ENCODE results near the gene SUCO. TPM values are rescaled to one million over a fixed set of nuclear protein-coding genes. Genes with fewer than 3 reads are reported as not detected.
"Not testable (repeated sequence)": the region's sequence is repeated elsewhere in the genome, so short reads cannot be mapped to it uniquely, and the experiment has no call there.

The SUCO gene
- total and polyA plus RNA-seq, 2 of the 8 experiments (the other 6 are each of a cell fraction or from before 2014, with no cell fraction given): 8.3 to 35.8 TPM

GRCh38 chr1:172596782-172597181, 63.8 kb downstream of the SUCO start:
- H3K56ac ChIP-seq (replicated peaks; ENCODE audit: insufficient read length, low read depth, low read length); H3K4me3 ChIP-seq (ENCODE audit: extremely low read depth in 1 of 4, insufficient read depth in 2 of 4, low read depth in 3 of 4, low read length in 4 of 4); H3K27me3 ChIP-seq (replicated peaks in 1 of 4; ENCODE audit: control insufficient read depth in 3 of 4, extremely low read depth in 1 of 4, insufficient read depth in 3 of 4, low read length in 3 of 4); H2BK20ac ChIP-seq (ENCODE audit: low read length); H3K18ac ChIP-seq (ENCODE audit: extremely low read depth, low read length); H3K79me2 ChIP-seq (ENCODE audit: control insufficient read depth in 1 of 2, insufficient read depth in 2 of 2, low read length in 2 of 2); H3K14ac ChIP-seq (ENCODE audit: insufficient read length); H3K79me1 ChIP-seq (ENCODE audit: low read depth, low read length); FAIRE-seq; H3K23me2 ChIP-seq (ENCODE audit: low read depth, low read length); H3K4me1 ChIP-seq (replicated peaks in 1 of 4; ENCODE audit: control insufficient read depth in 3 of 4, insufficient read depth in 4 of 4, low read length in 3 of 4); H3K9ac ChIP-seq (replicated peaks in 1 of 4; ENCODE audit: extremely low read depth in 1 of 4, low read depth in 3 of 4, low read length in 3 of 4); DNase-seq (ENCODE audit: low read depth in 1 of 2, low spot score in 2 of 2); H4K8ac ChIP-seq (ENCODE audit: extremely low read depth, insufficient read depth, low read length); H3K4ac ChIP-seq (replicated peaks; ENCODE audit: insufficient read length, low read depth, low read length); H2AK5ac ChIP-seq (ENCODE audit: low read depth, low read length); H2AFZ ChIP-seq (ENCODE audit: low read length); POLR2A ChIA-PET (ENCODE audit: partially characterized antibody); H4K5ac ChIP-seq (ENCODE audit: insufficient read length, low read depth, low read length); H4K20me1 ChIP-seq (replicated peaks in 1 of 2; ENCODE audit: control insufficient read depth in 1 of 2, insufficient read depth in 2 of 2, low read length in 2 of 2); H3K23ac ChIP-seq (ENCODE audit: insufficient read length); H2BK120ac ChIP-seq (replicated peaks; ENCODE audit: low read depth, low read length); H3K27ac ChIP-seq (ENCODE audit: low read depth, low read length); H4K91ac ChIP-seq (replicated peaks; ENCODE audit: insufficient read length, low read length); H2BK15ac ChIP-seq (ENCODE audit: low read length); H2BK5ac ChIP-seq (ENCODE audit: low read depth, low read length); H2BK12ac ChIP-seq (ENCODE audit: low read depth, low read length); H3K4me2 ChIP-seq (ENCODE audit: insufficient read depth in 1 of 2, low read depth in 2 of 2, low read length in 2 of 2): not testable (repeated sequence)
- CTCF ChIA-PET (ENCODE audit: partially characterized antibody): interaction anchor here (1.0 kb wide), 1 partner anchor 10 kb away, joined by 3 read pairs; no protein-coding TSS in a partner anchor
- Histone ChIP-seq H3K9me3 (ENCODE audit: insufficient read depth in 2 of 2, low read depth in 1 of 2, low read length in 1 of 2) (peaks cover 4 to 13% of the 10 kb centered on the region in 2 experiments; a peak in 3 of 4 replicates), H3K36me3 (ENCODE audit: control insufficient read depth in 2 of 4, insufficient read depth in 4 of 4, low read length in 3 of 4) (peaks cover 0 to 46% (median 20%) of the 10 kb centered on the region in 4 experiments; a peak in 7 of 8 replicates)
- WGBS, 2 experiments (ENCODE audit: extremely low coverage in 1 of 2, insufficient coverage in 1 of 2, insufficient read length in 1 of 2, insufficient replicate concordance in 2 of 2, low coverage in 1 of 2, low lambda C conversion rate in 2 of 2, missing lambda C conversion rate in 1 of 2): 87% methylated on average over 10 of the region's 10 CpGs; no CpG with 5 or more reads in 1 of the 2 experiments
